H1 (cell line): ENCODE results near the gene NCAPD2. TPM values are rescaled to one million over a fixed set of nuclear protein-coding genes. Genes with fewer than 3 reads are reported as not detected.

Experiments
- CTCF ChIA-PET: fragments of 300-600 bp; sonication (Branson Sonifier 250); formaldehyde crosslinking; loops from one replicate; lab custom pipeline; 2021; ENCODE audit not compliant: partially characterized antibody; lab: Charles Lee
- POLR2A ChIA-PET: fragments of 300-600 bp; sonication (Branson Sonifier 250); formaldehyde crosslinking; loops from one replicate; lab custom pipeline; 2021; ENCODE audit warnings: inconsistent platforms; ENCODE audit not compliant: partially characterized antibody; lab: Charles Lee
- DNase-seq, 2 experiments: peaks; one replicate each; pipeline versions ENCODE4 v3.0.0 to v3.0.0-alpha.2; 2010 to 2022; ENCODE audit warnings: low spot score in 2 of 2, low read depth in 1 of 2, mixed read lengths in 1 of 2
- FAIRE-seq: peaks from 2 replicates; lab custom pipeline; 2011; peaks lifted over from hg19 to GRCh38; lab: Jason Lieb, UNC
- H2AFZ ChIP-seq: 2 replicates; pipeline ENCODE4 v1.8.1; 2012; ENCODE audit warnings: low read length, inconsistent platforms
- H2AK5ac ChIP-seq: 2 replicates; pipeline ENCODE4 v1.6.1; 2013; ENCODE audit warnings: low read depth, low read length
- H2BK120ac ChIP-seq: replicated peaks from 2 replicates; pipeline ENCODE3; 2013; ENCODE audit warnings: low read depth, low read length, inconsistent platforms
- H2BK12ac ChIP-seq: 2 replicates; pipeline ENCODE4 v1.6.1; 2013; ENCODE audit warnings: low read depth, low read length
- H2BK15ac ChIP-seq: 2 replicates; pipeline ENCODE4 v1.6.1; 2013; ENCODE audit warnings: low read length
- H2BK20ac ChIP-seq: 2 replicates; pipeline ENCODE4 v1.6.1; 2013; ENCODE audit warnings: low read length
- H2BK5ac ChIP-seq: 2 replicates; pipeline ENCODE4 v1.6.1; 2013; ENCODE audit warnings: low read depth, low read length
- H3K14ac ChIP-seq: 2 replicates; pipeline ENCODE4 v1.6.1; 2013; ENCODE audit warnings: inconsistent platforms; ENCODE audit not compliant: insufficient read length
- H3K18ac ChIP-seq: 2 replicates; pipeline ENCODE4 v1.6.1; 2013; ENCODE audit warnings: low read length; ENCODE audit errors: extremely low read depth
- H3K23ac ChIP-seq: 2 replicates; pipeline ENCODE4 v1.6.1; 2013; ENCODE audit warnings: inconsistent platforms; ENCODE audit not compliant: insufficient read length
- H3K23me2 ChIP-seq: 2 replicates; pipeline ENCODE4 v1.6.1; 2013; ENCODE audit warnings: low read depth, low read length
- H3K27ac ChIP-seq: 2 replicates; pipeline ENCODE4 v1.6.1; 2011; ENCODE audit warnings: low read depth, low read length, inconsistent platforms
- H3K27me3 ChIP-seq, 4 experiments: replicated peaks in 1 of 4; 1 replicate in 1 of 4; 2 replicates in 3 of 4; pipeline versions ENCODE4 v1.6.1 to v1.8.1; 2011 to 2013; ENCODE audit warnings: low read length in 3 of 4, mild to moderate bottlenecking in 3 of 4, inconsistent platforms in 2 of 4, mixed read lengths in 2 of 4, moderate library complexity in 1 of 4; ENCODE audit not compliant: control insufficient read depth in 3 of 4, insufficient read depth in 3 of 4; ENCODE audit errors: extremely low read depth in 1 of 4
- H3K36me3 ChIP-seq, 4 experiments: 2 replicates each; pipeline versions ENCODE4 v1.6.1 to v1.8.1; 2011 to 2013; ENCODE audit warnings: mild to moderate bottlenecking in 4 of 4, low read length in 3 of 4, moderate library complexity in 2 of 4, control low read depth in 1 of 4, inconsistent platforms in 1 of 4; ENCODE audit not compliant: insufficient read depth in 4 of 4, control insufficient read depth in 2 of 4
- H3K4ac ChIP-seq: replicated peaks from 2 replicates; pipeline ENCODE3; 2013; ENCODE audit warnings: low read length, low read depth, mixed read lengths, inconsistent platforms; ENCODE audit not compliant: insufficient read length
- H3K4me1 ChIP-seq, 4 experiments: replicated peaks in 1 of 4; 1 replicate in 1 of 4; 2 replicates in 3 of 4; pipeline versions ENCODE4 v1.6.1 to v1.8.1; 2011 to 2013; ENCODE audit warnings: low read length in 3 of 4, inconsistent platforms in 2 of 4, mixed read lengths in 1 of 4; ENCODE audit not compliant: insufficient read depth in 4 of 4, control insufficient read depth in 3 of 4
- H3K4me2 ChIP-seq, 2 experiments: 2 replicates each; pipeline versions ENCODE4 v1.6.1 to v1.8.1; 2011 to 2013; ENCODE audit warnings: low read depth in 2 of 2, low read length in 2 of 2, control low read depth in 1 of 2, inconsistent platforms in 1 of 2, mild to moderate bottlenecking in 1 of 2; ENCODE audit not compliant: insufficient read depth in 1 of 2
- H3K4me3 ChIP-seq, 4 experiments: fragments of 200-600, 300-600 bp in 1 of 4; sonication (generic), shearing (Covaris generic), sonication (Bioruptor Twin) in 1 of 4; 2 replicates each; pipeline versions ENCODE4 v1.5.1 to v1.8.1; 2011 to 2016; ENCODE audit warnings: low read length in 4 of 4, low read depth in 3 of 4, control low read depth in 2 of 4, inconsistent platforms in 2 of 4, mild to moderate bottlenecking in 2 of 4, mixed read lengths in 1 of 4, moderate library complexity in 1 of 4; ENCODE audit not compliant: insufficient read depth in 2 of 4; ENCODE audit errors: extremely low read depth in 1 of 4
- H3K56ac ChIP-seq: replicated peaks from 2 replicates; pipeline ENCODE3; 2013; ENCODE audit warnings: low read depth, mild to moderate bottlenecking, mixed read lengths, low read length, inconsistent platforms; ENCODE audit not compliant: insufficient read length
- H3K79me1 ChIP-seq: 2 replicates; pipeline ENCODE4 v1.6.1; 2013; ENCODE audit warnings: low read depth, low read length, control low read depth
- H3K79me2 ChIP-seq, 2 experiments: 2 replicates each; pipeline versions ENCODE4 v1.6.1 to v1.8.1; 2012 to 2013; ENCODE audit warnings: low read length in 2 of 2, mild to moderate bottlenecking in 2 of 2, inconsistent platforms in 1 of 2; ENCODE audit not compliant: insufficient read depth in 2 of 2, control insufficient read depth in 1 of 2
- H3K9ac ChIP-seq, 4 experiments: replicated peaks in 1 of 4; 1 replicate in 1 of 4; 2 replicates in 3 of 4; pipeline versions ENCODE4 v1.6.1 to v1.8.1; 2011 to 2013; ENCODE audit warnings: low read depth in 3 of 4, low read length in 3 of 4, control low read depth in 2 of 4, mild to moderate bottlenecking in 2 of 4, moderate library complexity in 2 of 4, inconsistent platforms in 1 of 4; ENCODE audit errors: extremely low read depth in 1 of 4
- H3K9me3 ChIP-seq, 2 experiments: 2 replicates each; pipeline versions ENCODE4 v1.6.1 to v1.8.1; 2012 to 2013; ENCODE audit warnings: mild to moderate bottlenecking in 2 of 2, moderate library complexity in 2 of 2, control low read depth in 1 of 2, inconsistent platforms in 1 of 2, low read depth in 1 of 2, low read length in 1 of 2, mixed read lengths in 1 of 2; ENCODE audit not compliant: insufficient read depth in 2 of 2
- H4K20me1 ChIP-seq, 2 experiments: replicated peaks in 1 of 2; 2 replicates each; pipeline versions ENCODE3 to v1.8.1; 2011 to 2013; ENCODE audit warnings: inconsistent platforms in 2 of 2, low read length in 2 of 2, mild to moderate bottlenecking in 1 of 2; ENCODE audit not compliant: insufficient read depth in 2 of 2, control insufficient read depth in 1 of 2
- H4K5ac ChIP-seq: 2 replicates; pipeline ENCODE4 v1.6.1; 2013; ENCODE audit warnings: low read length, low read depth, mixed read lengths, inconsistent platforms; ENCODE audit not compliant: insufficient read length
- H4K8ac ChIP-seq: 2 replicates; pipeline ENCODE4 v1.8.0; 2013; ENCODE audit warnings: mild to moderate bottlenecking, moderate library complexity, low read length, inconsistent platforms; ENCODE audit not compliant: insufficient read depth; ENCODE audit errors: extremely low read depth
- H4K91ac ChIP-seq: replicated peaks from 2 replicates; pipeline ENCODE3; 2013; ENCODE audit warnings: low read length, mixed read lengths, inconsistent platforms; ENCODE audit not compliant: insufficient read length
- BACH1 ChIP-seq: IDR thresholded peaks from 2 replicates; pipeline ENCODE4 v1.6.1; 2012; ENCODE audit warnings: low read length, improper control_type of control experiment
- CTCF ChIP-seq, 3 experiments: IDR thresholded peaks; 1 replicate in 2 of 3; 2 replicates in 1 of 3; pipeline versions ENCODE4 v1.5.1 to v1.6.1; 2011; ENCODE audit warnings: low read length in 3 of 3, mild to moderate bottlenecking in 3 of 3, inconsistent platforms in 2 of 3, low read depth in 1 of 3, moderate library complexity in 1 of 3; ENCODE audit not compliant: insufficient read depth in 1 of 3; ENCODE audit errors: control extremely low read depth in 1 of 3
- EZH2 ChIP-seq: fragments of 200-600 bp; sonication (generic); IDR thresholded peaks from 2 replicates; pipeline ENCODE4 v1.7.1; 2012; ENCODE audit warnings: low read depth, mild to moderate bottlenecking, moderate library complexity, low read length, inconsistent platforms; ENCODE audit not compliant: severe bottlenecking
- FOSL1 ChIP-seq: IDR thresholded peaks from 2 replicates; pipeline ENCODE4 v1.6.1; 2011; ENCODE audit warnings: mild to moderate bottlenecking, low read depth, low read length, moderate library complexity; ENCODE audit not compliant: insufficient read depth
- HDAC2 ChIP-seq, 2 experiments: fragments of 300-600 bp in 1 of 2; sonication (generic) in 1 of 2; IDR thresholded peaks; 2 replicates each; pipeline ENCODE4 v1.6.1; 2011 to 2012; ENCODE audit warnings: low read depth in 2 of 2, low read length in 2 of 2, mild to moderate bottlenecking in 2 of 2, moderate library complexity in 2 of 2, borderline replicate concordance in 1 of 2, inconsistent platforms in 1 of 2
- KDM1A ChIP-seq: fragments of 200-600, 300-600 bp; sonication (generic); IDR thresholded peaks from 2 replicates; pipeline ENCODE4 v1.7.1; 2016; ENCODE audit warnings: mild to moderate bottlenecking, low read length, borderline replicate concordance
- KDM5A ChIP-seq: fragments of 200-600 bp; IDR thresholded peaks from 2 replicates; pipeline ENCODE4 v1.7.1; 2012; ENCODE audit warnings: mild to moderate bottlenecking, low read length, inconsistent platforms, mixed read lengths
- PHF8 ChIP-seq: fragments of 200-600 bp; sonication (generic); conservative IDR thresholded peaks from 2 replicates; pipeline ENCODE4 v1.7.1; 2012; ENCODE audit warnings: low read depth, mild to moderate bottlenecking, inconsistent platforms, low read length, moderate library complexity
- TCF12 ChIP-seq: IDR thresholded peaks from 2 replicates; pipeline ENCODE4 v1.6.1; 2011; ENCODE audit warnings: low read depth, mild to moderate bottlenecking, low read length
- WGBS, 2 experiments: shearing (Covaris generic) in 1 of 2; methylation state at CpG; one replicate each; pipeline versions ENCODE4 v1.1.6 to v1.1.7; 2013 to 2015; ENCODE audit warnings: low lambda C conversion rate in 2 of 2, mixed read lengths in 2 of 2, inconsistent platforms in 1 of 2, low coverage in 1 of 2, missing lambda C conversion rate in 1 of 2; ENCODE audit not compliant: insufficient replicate concordance in 2 of 2, insufficient coverage in 1 of 2, insufficient read length in 1 of 2; ENCODE audit errors: extremely low coverage in 1 of 2, missing lambda C conversion rate in 1 of 2; 5-methylcytosine and 5-hydroxymethylcytosine counted together
- polyA plus RNA-seq, 7 experiments: library from polyadenylated mRNA; depleted of rRNA in 3 of 7; stranded (reverse) in 5 of 7; unstranded in 2 of 7; fragments of >200 nt in 5 of 7; fragments of 200-250 nt in 2 of 7; gene quantifications; 1 replicate in 5 of 7; 2 replicates in 1 of 7; 4 replicates in 1 of 7; pipeline versions ENCODE4 v1.2.1 to v1.2.3, GENCODE V29; 2011 to 2013; ENCODE audit warnings: missing spikeins in 2 of 7, mixed read lengths in 2 of 7
- total RNA-seq: library from RNA; stranded (reverse); fragmentation: NEBNext Ultra II Directional; extraction: Animal tissue kit (Norgen Biotek cat#: 25700); gene quantifications from 2 replicates; pipeline ENCODE4 v1.2.1, GENCODE V29; 2021

The NCAPD2 gene
- total and polyA plus RNA-seq, 2 of the 8 experiments (the other 6 are each of a cell fraction or from before 2014, with no cell fraction given) = 55.8 to 132 TPM

GRCh38 chr12:6488240-6488639, 5.7 kb upstream of the NCAPD2 start:
- no peak overlapping the region for H2BK120ac ChIP-seq
- no peak overlapping the region for H3K14ac ChIP-seq
- H3K4ac ChIP-seq = no peak overlapping the region
- no peaks in the 10 kb centered on the region; the same call in 1 of the 2 replicates for H3K79me1 ChIP-seq
- H3K23me2 ChIP-seq = peaks cover 3% of the 10 kb centered on the region
- no peak overlapping the region for H2AFZ ChIP-seq
- H3K9ac ChIP-seq = no peak overlapping the region
- no peak for DNase-seq
- no peak overlapping the region for H4K8ac ChIP-seq
- CTCF ChIA-PET = interaction anchor here (0.8 to 1.5 kb wide), 3 partner anchors 23 to 246 kb away, joined by 3 to 13 read pairs (median 5); no protein-coding TSS in a partner anchor
- no peak overlapping the region for H4K5ac ChIP-seq
- H3K18ac ChIP-seq = no peak overlapping the region
- peaks cover 0 to 6% (median 1%) of the 10 kb centered on the region in 4 experiments; a peak in 2 of 7 replicates for H3K4me1 ChIP-seq
- H2BK5ac ChIP-seq = no peak overlapping the region
- H3K23ac ChIP-seq = no peak overlapping the region
- no peaks in the 10 kb centered on the region for H4K20me1 ChIP-seq
- no peak for TF ChIP-seq PHF8
- TF ChIP-seq FOSL1 = no peak
- TF ChIP-seq EZH2 = no peak
- TF ChIP-seq KDM1A = no peak
- no peak for TF ChIP-seq CTCF (IDR thresholded peaks at IDR 0.05; ENCODE audit: control extremely low read depth in 1 of 3, insufficient read depth in 1 of 3, low read depth in 1 of 3, low read length in 3 of 3)
- TF ChIP-seq HDAC2 (IDR thresholded peaks at IDR 0.05; ENCODE audit: borderline replicate concordance in 1 of 2, low read depth in 2 of 2, low read length in 2 of 2) = no peak
- TF ChIP-seq KDM5A = no peak
- TF ChIP-seq BACH1 = no peak
- TF ChIP-seq TCF12 = no peak
- H3K36me3 ChIP-seq = peaks cover 0 to 10% (median 0%) of the 10 kb centered on the region in 4 experiments; a peak in 2 of 8 replicates
- H3K56ac ChIP-seq = no peak overlapping the region
- WGBS, 2 experiments = 100% methylated on average over 1 of the region's 1 CpG; no CpG with 5 or more reads in 1 of the 2 experiments
- no peak overlapping the region for H2BK20ac ChIP-seq
- no peak overlapping the region for H3K4me2 ChIP-seq
- no peak overlapping the region for H4K91ac ChIP-seq
- peaks cover 0 to 14% of the 10 kb centered on the region in 2 experiments; a peak in 3 of 4 replicates for H3K79me2 ChIP-seq
- no peaks in the 10 kb centered on the region for H3K27me3 ChIP-seq
- H2AK5ac ChIP-seq = no peak overlapping the region
- H3K27ac ChIP-seq = no peak overlapping the region
- POLR2A ChIA-PET = interaction anchor here (0.6 to 3.7 kb wide), 9 partner anchors 11 to 326 kb away, joined by 3 to 18 read pairs (median 3); partner anchors contain the start of genes GAPDH and VAMP1
- no peak for FAIRE-seq
- H2BK15ac ChIP-seq = no peak overlapping the region
- no peak overlapping the region for H3K4me3 ChIP-seq
- H3K9me3 ChIP-seq = no peaks in the 10 kb centered on the region
- no peak overlapping the region for H2BK12ac ChIP-seq
